Measurements from ENCODE around the gene ZNF292. TPM values are rescaled to one million over a fixed set of nuclear protein-coding genes. Genes with fewer than 3 reads are reported as not detected.

The ZNF292 gene
- total RNA-seq, 2 donors from 2014 or later: 19.0 to 19.7 TPM

DNA sequence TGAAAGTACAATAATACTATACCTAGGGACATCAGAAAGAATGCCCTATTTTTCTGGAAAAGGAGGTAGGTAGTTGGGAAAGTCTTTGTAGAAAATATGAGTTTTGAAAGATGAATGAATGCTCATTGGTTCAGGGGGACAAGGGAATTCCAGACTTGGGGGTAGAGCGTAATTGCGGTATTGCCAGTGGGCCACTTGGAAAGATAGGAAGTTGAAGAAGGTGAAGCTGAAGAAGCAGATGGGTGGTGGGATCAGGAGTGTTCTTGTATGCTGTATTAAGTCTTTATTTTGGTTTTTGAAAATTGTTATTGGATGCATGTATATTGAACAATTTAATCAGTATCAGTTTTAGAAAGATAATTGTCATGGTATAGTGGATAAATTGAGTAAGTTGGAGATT, 109.1 kb downstream of the ZNF292 start:
- Histone ChIP-seq H3K27ac (no peak overlapping the region), H3K9me3 (no peaks in the 10 kb centered on the region), H3K4me1 (no peaks in the 10 kb centered on the region), H3K27me3 (no peaks in the 10 kb centered on the region), H3K4me3 (no peak overlapping the region), H3K36me3 (no peaks in the 10 kb centered on the region)
- DNase-seq (ENCODE audit: low spot score): no peak
- TF ChIP-seq, protein P1, sequence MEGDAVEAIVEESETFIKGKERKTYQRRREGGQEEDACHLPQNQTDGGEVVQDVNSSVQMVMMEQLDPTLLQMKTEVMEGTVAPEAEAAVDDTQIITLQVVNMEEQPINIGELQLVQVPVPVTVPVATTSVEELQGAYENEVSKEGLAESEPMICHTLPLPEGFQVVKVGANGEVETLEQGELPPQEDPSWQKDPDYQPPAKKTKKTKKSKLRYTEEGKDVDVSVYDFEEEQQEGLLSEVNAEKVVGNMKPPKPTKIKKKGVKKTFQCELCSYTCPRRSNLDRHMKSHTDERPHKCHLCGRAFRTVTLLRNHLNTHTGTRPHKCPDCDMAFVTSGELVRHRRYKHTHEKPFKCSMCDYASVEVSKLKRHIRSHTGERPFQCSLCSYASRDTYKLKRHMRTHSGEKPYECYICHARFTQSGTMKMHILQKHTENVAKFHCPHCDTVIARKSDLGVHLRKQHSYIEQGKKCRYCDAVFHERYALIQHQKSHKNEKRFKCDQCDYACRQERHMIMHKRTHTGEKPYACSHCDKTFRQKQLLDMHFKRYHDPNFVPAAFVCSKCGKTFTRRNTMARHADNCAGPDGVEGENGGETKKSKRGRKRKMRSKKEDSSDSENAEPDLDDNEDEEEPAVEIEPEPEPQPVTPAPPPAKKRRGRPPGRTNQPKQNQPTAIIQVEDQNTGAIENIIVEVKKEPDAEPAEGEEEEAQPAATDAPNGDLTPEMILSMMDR (IDR thresholded peaks at IDR 0.05): no peak

DNA sequence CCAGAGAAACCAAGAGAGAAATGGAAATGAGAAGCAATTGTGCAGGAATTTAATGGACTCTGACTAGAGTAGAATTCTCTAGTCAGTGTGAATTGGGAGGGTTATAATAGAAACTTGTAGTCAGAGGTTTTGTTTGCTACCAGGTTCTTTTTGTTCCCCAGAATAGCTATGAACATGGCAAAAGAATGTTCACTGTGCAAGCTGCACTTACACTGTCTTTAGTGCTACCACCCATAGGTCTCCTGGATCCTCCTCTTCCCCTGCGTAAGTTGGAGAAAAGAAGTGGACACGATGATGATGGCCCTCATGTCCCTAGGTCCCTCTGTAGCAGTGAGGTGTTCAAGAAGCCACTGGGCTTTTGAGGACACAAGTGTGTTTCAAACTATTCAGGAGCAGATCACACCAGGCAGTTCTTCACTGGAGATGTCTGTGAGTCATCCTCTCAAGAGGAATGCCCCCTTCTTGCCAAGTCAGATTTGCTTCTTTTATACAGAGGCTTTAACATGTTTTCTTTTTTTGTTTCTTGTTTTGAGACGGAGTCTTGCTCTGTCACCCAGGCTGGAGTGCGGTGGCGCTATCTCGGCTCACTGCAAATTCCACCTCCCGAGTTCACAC, 119.4 kb downstream of the ZNF292 start:
- no peak for DNase-seq (ENCODE audit: low spot score)
- Histone ChIP-seq H3K27me3 (no peaks in the 10 kb centered on the region), H3K36me3 (no peaks in the 10 kb centered on the region), H3K9me3 (no peaks in the 10 kb centered on the region), H3K4me3 (no peak overlapping the region), H3K4me1 (peaks cover 0 to 15% of the 10 kb centered on the region in 2 donors), H3K27ac (peak overlapping the region in 1 of 2 donors; percentile 1)
- TF ChIP-seq, protein P1 (IDR thresholded peaks at IDR 0.05): no peak

- no peak for DNase-seq (ENCODE audit: low spot score)
- H3K4me3 ChIP-seq: no peak overlapping the region
- peaks cover 0 to 15% of the 10 kb centered on the region in 2 donors for H3K4me1 ChIP-seq
- H3K9me3 ChIP-seq: no peaks in the 10 kb centered on the region
- TF ChIP-seq, protein P1 (IDR thresholded peaks at IDR 0.05): no peak
- H3K27ac ChIP-seq: no peak overlapping the region
- H3K27me3 ChIP-seq: no peaks in the 10 kb centered on the region
- no peaks in the 10 kb centered on the region for H3K36me3 ChIP-seq
Measured at GRCh38 chr6:87276624-87277023, 121.3 kb downstream of the ZNF292 start.

DNA sequence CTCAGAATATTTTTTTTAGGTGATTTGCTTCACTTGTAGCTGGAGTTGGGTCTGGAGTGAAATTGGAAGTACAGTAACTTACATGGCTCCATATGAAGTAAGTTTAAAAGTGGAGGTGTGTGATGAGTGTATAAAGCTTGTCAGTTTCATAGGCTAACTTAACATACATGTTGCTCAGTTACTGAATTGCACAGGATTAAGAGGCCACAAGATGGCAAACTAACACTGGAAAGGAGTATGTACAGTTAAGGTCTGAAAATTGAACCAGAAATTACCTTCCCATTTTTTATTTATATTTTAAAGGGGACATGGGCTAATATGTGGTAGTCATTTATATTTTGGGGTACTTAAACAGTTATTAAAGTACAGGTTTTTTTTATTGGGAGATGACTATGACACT, 121.8 kb downstream of the ZNF292 start:
- TF ChIP-seq, protein P1 (IDR thresholded peaks at IDR 0.05): peak in 1 of 2 donors; percentile 16
- H3K9me3 ChIP-seq: no peaks in the 10 kb centered on the region
- no peak for DNase-seq (ENCODE audit: low spot score)
- H3K36me3 ChIP-seq: no peaks in the 10 kb centered on the region
- H3K4me3 ChIP-seq: no peak overlapping the region
- peaks cover 0 to 15% of the 10 kb centered on the region in 2 donors for H3K4me1 ChIP-seq
- no peak overlapping the region for H3K27ac ChIP-seq
- H3K27me3 ChIP-seq: no peaks in the 10 kb centered on the region

DNA sequence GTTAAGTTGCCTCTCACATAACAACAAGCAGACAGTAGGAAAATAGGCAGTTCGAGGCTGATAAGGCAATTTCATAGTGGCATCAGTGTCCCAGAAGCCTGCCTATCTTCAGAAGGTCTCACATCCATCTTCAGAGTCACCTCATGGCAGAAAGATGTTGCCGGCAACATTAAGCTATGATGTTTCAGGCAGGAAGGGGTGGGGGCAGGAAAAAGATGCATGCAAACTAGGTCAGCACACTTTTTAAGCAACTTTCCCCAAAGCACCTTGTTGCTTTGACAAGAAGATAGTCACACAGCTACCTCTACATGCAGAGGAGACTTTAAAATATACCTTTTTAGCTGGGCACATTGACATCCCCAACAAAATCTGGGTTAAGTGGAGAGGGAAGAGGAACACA, 123.8 kb downstream of the ZNF292 start:
- Histone ChIP-seq H3K4me1 (peaks cover 0 to 10% of the 10 kb centered on the region in 2 donors), H3K9me3 (no peaks in the 10 kb centered on the region), H3K27me3 (no peaks in the 10 kb centered on the region), H3K36me3 (no peaks in the 10 kb centered on the region), H3K4me3 (no peak overlapping the region), H3K27ac (no peak overlapping the region)
- DNase-seq (ENCODE audit: low spot score): no peak
- TF ChIP-seq, protein P1 (IDR thresholded peaks at IDR 0.05): no peak

DNA sequence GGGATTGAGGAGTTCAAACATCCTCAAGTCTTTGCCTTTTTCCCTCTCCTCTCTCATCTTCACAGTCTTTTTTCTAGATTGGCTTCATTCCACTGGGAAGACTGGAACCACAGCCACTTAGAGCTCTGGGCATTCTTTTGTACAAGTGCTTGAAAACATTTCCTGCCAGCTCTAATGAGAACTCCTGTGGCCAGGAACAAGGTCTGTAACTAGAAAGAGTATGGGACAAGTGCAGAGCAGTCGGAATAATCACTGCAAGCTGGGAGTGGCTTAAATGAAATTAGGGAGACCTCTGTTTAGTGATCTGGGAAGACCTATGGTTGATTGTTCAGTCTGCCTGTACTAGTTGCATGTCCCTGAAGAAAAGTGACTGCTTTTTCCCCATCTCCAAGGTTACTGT, 126.1 kb downstream of the ZNF292 start:
- no peaks in the 10 kb centered on the region for H3K27me3 ChIP-seq
- TF ChIP-seq, protein P1 (IDR thresholded peaks at IDR 0.05): no peak
- H3K9me3 ChIP-seq: no peaks in the 10 kb centered on the region
- H3K27ac ChIP-seq: no peak overlapping the region
- no peaks in the 10 kb centered on the region for H3K36me3 ChIP-seq
- H3K4me1 ChIP-seq: no peaks in the 10 kb centered on the region
- no peak for DNase-seq (ENCODE audit: low spot score)
- no peak overlapping the region for H3K4me3 ChIP-seq
